Mesothelial cell of epicardium (in vitro differentiated cells): ENCODE data around the gene MUC20. TPM values are rescaled to one million over a fixed set of nuclear protein-coding genes. Genes with fewer than 3 reads are reported as not detected.

Experiments used
- DNase-seq, 2 experiments: peaks; one replicate each; pipeline ENCODE4 v3.0.0; 2021; ENCODE audit warnings: low spot score in 2 of 2; ENCODE audit not compliant: unreplicated experiment in 2 of 2
- H3K27ac Mint-ChIP-seq: 2 replicates; pipeline ENCODE4 v1.8.0; 2021; ENCODE audit warnings: mixed read lengths
- H3K27me3 Mint-ChIP-seq: 2 replicates; pipeline ENCODE4 v1.8.0; 2021; ENCODE audit warnings: low read depth, mixed read lengths
- H3K36me3 Mint-ChIP-seq: 2 replicates; pipeline ENCODE4 v1.8.0; 2021; ENCODE audit warnings: mixed read lengths
- H3K4me1 Mint-ChIP-seq: 2 replicates; pipeline ENCODE4 v1.8.0; 2021; ENCODE audit warnings: mixed read lengths
- H3K4me3 Mint-ChIP-seq: 2 replicates; pipeline ENCODE4 v1.8.0; 2021; ENCODE audit warnings: mild to moderate bottlenecking, moderate library complexity, mixed read lengths
- H3K9me3 Mint-ChIP-seq: 2 replicates; pipeline ENCODE4 v1.8.0; 2021; ENCODE audit warnings: mixed read lengths
- total RNA-seq: library from RNA; stranded (reverse); gene quantifications from 3 replicates; pipeline ENCODE4 v1.2.1, GENCODE V29; 2021
- TF ChIP-seq, protein P1 (sequence below): fragments of 200-600 bp; sonication (generic); IDR thresholded peaks from one replicate; pipeline ENCODE4 v1.5.0; 2021; ENCODE audit warnings: antibody characterized with exemption; ENCODE audit not compliant: unreplicated experiment

The MUC20 gene
- total RNA-seq, 1 donor from 2014 or later = 11.7 TPM

DNA sequence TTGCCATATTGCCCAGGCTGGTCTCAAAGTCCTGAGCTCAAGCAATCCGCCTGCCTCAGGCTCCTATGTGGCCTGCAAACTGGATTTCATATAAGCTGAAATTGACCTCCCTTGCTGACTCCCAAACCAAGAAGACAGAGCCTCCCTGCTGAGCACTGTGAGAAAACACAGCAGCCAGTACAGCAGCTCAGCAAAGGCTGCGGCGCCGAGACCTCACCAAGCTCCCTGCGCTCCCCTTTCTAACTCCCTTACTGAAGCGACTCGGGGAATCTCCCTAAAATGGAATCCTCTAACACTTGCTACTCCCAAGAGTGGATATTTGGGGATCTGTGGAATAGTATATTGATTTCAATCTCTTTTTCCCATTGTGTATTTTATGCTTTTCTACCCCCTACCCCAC lies 34.6 kb downstream of the MUC20 start:
- no peak for DNase-seq
- H3K9me3 Mint-ChIP-seq = no peaks in the 10 kb centered on the region
- no peak overlapping the region for H3K27ac Mint-ChIP-seq
- no peaks in the 10 kb centered on the region for H3K36me3 Mint-ChIP-seq
- H3K27me3 Mint-ChIP-seq = peaks cover 5% of the 10 kb centered on the region
- TF ChIP-seq, protein P1, sequence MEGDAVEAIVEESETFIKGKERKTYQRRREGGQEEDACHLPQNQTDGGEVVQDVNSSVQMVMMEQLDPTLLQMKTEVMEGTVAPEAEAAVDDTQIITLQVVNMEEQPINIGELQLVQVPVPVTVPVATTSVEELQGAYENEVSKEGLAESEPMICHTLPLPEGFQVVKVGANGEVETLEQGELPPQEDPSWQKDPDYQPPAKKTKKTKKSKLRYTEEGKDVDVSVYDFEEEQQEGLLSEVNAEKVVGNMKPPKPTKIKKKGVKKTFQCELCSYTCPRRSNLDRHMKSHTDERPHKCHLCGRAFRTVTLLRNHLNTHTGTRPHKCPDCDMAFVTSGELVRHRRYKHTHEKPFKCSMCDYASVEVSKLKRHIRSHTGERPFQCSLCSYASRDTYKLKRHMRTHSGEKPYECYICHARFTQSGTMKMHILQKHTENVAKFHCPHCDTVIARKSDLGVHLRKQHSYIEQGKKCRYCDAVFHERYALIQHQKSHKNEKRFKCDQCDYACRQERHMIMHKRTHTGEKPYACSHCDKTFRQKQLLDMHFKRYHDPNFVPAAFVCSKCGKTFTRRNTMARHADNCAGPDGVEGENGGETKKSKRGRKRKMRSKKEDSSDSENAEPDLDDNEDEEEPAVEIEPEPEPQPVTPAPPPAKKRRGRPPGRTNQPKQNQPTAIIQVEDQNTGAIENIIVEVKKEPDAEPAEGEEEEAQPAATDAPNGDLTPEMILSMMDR = no peak
- peaks cover 4% of the 10 kb centered on the region for H3K4me1 Mint-ChIP-seq
- no peak overlapping the region for H3K4me3 Mint-ChIP-seq

DNA sequence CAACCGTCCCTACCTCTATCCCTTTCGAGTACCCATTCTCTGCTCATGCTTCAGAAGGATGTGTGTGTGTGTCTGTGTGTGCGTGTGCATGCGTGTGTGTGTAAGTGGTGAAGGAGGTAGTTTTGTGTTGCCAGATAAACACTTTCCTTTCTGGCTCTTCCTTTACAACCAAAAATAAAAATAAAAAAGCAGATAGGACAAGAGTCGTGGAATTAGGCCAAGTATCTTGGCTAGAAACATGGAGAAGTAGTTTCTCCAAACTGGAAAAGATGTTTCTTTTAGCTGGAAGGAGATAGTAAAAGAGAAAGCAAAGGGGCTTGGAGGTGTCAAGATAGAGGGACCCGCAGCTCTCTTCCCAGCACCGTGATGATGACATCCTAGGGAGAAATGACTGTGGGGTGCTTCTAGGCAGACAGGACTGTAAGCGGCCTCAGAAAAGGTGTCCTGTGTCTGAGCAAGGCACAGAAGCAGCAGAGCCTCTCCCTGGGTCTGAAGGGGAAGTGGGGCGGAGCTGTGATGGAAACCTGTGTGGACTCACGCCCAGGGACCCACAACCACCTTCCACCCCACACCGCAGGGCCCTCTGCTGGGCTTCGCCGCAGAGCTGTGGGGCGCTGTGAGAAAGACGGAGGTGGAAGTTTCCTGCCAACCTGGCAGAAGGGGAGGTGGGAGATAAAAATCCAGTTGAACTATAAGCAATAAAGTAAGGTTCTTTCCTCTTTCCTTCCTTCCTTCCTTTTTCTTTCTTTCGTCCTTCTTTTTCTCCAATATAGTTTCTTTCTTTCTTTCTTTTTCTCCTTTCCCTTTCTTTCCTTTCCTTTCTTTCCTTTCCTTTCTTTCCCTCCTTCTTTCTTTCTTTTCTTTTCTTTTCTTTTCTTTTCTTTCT lies 35.3 kb downstream of the MUC20 start:
- no peak for DNase-seq
- no peak overlapping the region for H3K27ac Mint-ChIP-seq
- peaks cover 4% of the 10 kb centered on the region for H3K4me1 Mint-ChIP-seq
- H3K9me3 Mint-ChIP-seq = no peaks in the 10 kb centered on the region
- H3K4me3 Mint-ChIP-seq = no peak overlapping the region
- H3K36me3 Mint-ChIP-seq = no peaks in the 10 kb centered on the region
- H3K27me3 Mint-ChIP-seq = peaks cover 5% of the 10 kb centered on the region
- TF ChIP-seq, protein P1 = no peak

DNA sequence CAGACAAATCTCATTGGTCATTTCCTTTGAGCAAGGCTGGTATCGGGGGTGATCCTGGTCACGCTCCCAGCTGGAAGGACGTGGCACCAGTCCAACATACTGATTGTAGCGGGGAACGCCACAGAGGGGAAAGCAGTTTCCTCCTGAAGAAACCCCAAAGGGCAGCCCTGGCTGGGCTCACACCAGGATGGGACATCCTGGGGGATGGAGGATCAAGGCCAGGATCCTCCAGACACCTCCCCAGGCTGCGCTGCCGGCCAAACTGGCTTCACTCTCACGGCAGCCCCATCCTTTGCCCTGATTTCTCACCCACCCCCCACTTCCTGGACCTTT lies 36.6 kb downstream of the MUC20 start:
- Mint-ChIP-seq H3K27me3 (peaks cover 5% of the 10 kb centered on the region), H3K27ac (no peak overlapping the region), H3K36me3 (no peaks in the 10 kb centered on the region), H3K4me3 (no peak overlapping the region), H3K9me3 (no peaks in the 10 kb centered on the region), H3K4me1 (peaks cover 4% of the 10 kb centered on the region)
- TF ChIP-seq, protein P1 = no peak
- DNase-seq = no peak

DNA sequence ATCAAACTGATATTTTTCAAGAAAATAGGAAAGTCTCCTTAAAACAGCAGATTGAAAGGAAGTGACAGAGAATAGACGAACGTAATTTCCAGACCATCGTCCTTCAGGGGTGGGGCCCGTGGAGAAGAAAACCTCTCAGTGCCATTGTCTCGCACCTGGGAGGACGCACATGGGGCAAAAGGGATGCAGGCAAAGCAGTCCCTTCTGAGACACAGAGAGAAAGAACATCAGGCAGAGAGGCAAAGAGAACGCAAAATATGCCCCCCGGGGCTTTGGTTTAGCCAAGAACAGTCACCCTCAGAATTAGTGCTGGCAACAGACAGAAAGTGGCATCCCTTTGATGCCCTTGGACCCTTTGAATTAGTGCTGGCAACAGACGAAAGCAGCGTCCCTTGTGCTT lies 37.0 kb downstream of the MUC20 start:
- DNase-seq = no peak
- no peaks in the 10 kb centered on the region for H3K36me3 Mint-ChIP-seq
- TF ChIP-seq, protein P1 = no peak
- H3K4me1 Mint-ChIP-seq = peaks cover 4% of the 10 kb centered on the region
- no peak overlapping the region for H3K27ac Mint-ChIP-seq
- no peak overlapping the region for H3K4me3 Mint-ChIP-seq
- H3K9me3 Mint-ChIP-seq = no peaks in the 10 kb centered on the region
- peaks cover 5% of the 10 kb centered on the region for H3K27me3 Mint-ChIP-seq

DNA sequence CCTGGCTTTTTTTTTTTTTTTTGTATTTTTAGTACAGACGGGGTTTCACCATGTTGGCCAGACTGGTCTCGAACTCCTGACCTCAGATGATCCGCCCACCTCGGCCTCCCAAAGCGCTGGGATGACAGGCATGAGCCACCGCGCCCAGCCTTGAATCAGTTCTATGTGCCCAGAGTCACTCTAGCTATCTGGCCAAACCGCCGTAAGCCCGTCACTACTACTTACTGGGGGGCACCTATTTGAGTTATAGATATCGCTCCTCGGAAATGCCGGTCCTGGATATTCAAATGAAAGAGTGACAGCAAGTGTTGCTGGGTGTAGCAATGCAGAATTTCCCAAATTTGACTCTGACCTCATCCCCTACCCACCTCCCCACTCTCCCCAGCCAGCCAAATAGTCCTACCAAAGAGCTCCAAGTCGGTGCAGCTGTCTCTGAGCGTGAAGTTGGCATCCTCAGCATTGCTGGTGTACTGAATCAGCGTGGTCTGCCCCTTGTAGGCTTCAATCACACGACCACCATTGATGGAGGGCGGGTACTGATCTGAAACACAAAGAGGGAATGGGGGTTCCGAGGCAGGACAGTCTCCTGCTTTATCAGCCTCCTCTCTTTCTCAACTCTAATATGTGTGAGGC lies 38.1 kb downstream of the MUC20 start:
- H3K27me3 Mint-ChIP-seq = peaks cover 5% of the 10 kb centered on the region
- H3K36me3 Mint-ChIP-seq = no peaks in the 10 kb centered on the region
- H3K4me3 Mint-ChIP-seq = no peak overlapping the region
- DNase-seq = no peak
- no peak overlapping the region for H3K27ac Mint-ChIP-seq
- H3K4me1 Mint-ChIP-seq = peaks cover 4% of the 10 kb centered on the region
- no peaks in the 10 kb centered on the region for H3K9me3 Mint-ChIP-seq
- TF ChIP-seq, protein P1 = no peak
